Cardiac septum (tissue), 1 donor: Measurements from ENCODE around the gene PDIA5. TPM values are rescaled to one million over a fixed set of nuclear protein-coding genes. Genes with fewer than 3 reads are reported as not detected.

Experiments used
- DNase-seq: peaks from one replicate; pipeline ENCODE4 v3.0.0-alpha.2; 2020; ENCODE audit warnings: low spot score
- intact Hi-C: fragments of 100-400 bp; cut with DNase I; formaldehyde crosslinking; loops from one replicate; pipeline ENCODE4 v1.14.0; 2022
- long read RNA-seq: library from polyadenylated mRNA; unstranded; transcript quantifications from one replicate; pipeline ENCODE4 v2.0.0, GENCODE V29; 2021
- total RNA-seq: library from RNA; stranded (reverse); fragmentation: NEBNext Ultra II Directional; extraction: Animal tissue kit (Norgen Biotek cat#: 25700); gene quantifications from one replicate; pipeline ENCODE4 v1.2.1, GENCODE V29; 2021
- donor health status: DM: no; HTN: no; CAD: no.

The PDIA5 gene
- total RNA-seq, result 8.8 TPM
- long read RNA-seq, transcript PDIA5-201 (17 exons, 1,799 nt), result major isoform, 9 of 16 reads
- long read RNA-seq, partial matches to known transcripts, result 3 of 16 reads
- long read RNA-seq, other reads (novel, unspliced or antisense), result 4 of 16 reads

GRCh38 chr3:123066896-123067688 lies at the start of gene PDIA5:
Gene PDIA5, plus strand, starts transcription at chr3:123067025. Its CDS starts 140 bp downstream, at chr3:123067165.
- DNase-seq, result peak; percentile 94

GRCh38 chr3:123018683-123019082 lies 48.1 kb upstream of the PDIA5 start:
- intact Hi-C loops, result no loop called here
- DNase-seq, result no peak

More at GRCh38 chr3:123066896-123067688, at the start of gene PDIA5:
- intact Hi-C loops, result no loop called here

- DNase-seq, result no peak
- intact Hi-C loops, result no loop called here
Observed at GRCh38 chr3:123019161-123019560, 47.7 kb upstream of the PDIA5 start.

- intact Hi-C loops, result no loop called here
- no peak for DNase-seq
Observed at GRCh38 chr3:123019591-123019990, 47.2 kb upstream of the PDIA5 start.

GRCh38 chr3:123020709-123021108 lies 46.1 kb upstream of the PDIA5 start:
- intact Hi-C loops, result no loop called here
- DNase-seq, result no peak

- DNase-seq, result no peak
- intact Hi-C loops, result no loop called here
Observed at GRCh38 chr3:123021388-123021787, 45.4 kb upstream of the PDIA5 start.

- intact Hi-C loops, result loop anchor here (2.0 kb wide), 1 partner anchor 25 kb away; no protein-coding TSS in a partner anchor
- DNase-seq, result no peak
Observed at GRCh38 chr3:123021996-123022510, 44.8 kb upstream of the PDIA5 start.

- intact Hi-C loops, result no loop called here
- no peak for DNase-seq
Observed at GRCh38 chr3:123024056-123024455, 42.8 kb upstream of the PDIA5 start.

GRCh38 chr3:123025642-123026521 lies 40.9 kb upstream of the PDIA5 start:
- DNase-seq, result peak; percentile 78

GRCh38 chr3:123026565-123027291 lies 40.1 kb upstream of the PDIA5 start:
- no peak for DNase-seq
- intact Hi-C loops, result loop anchor here (5.0 kb wide), 2 partner anchors 49 to 231 kb away; no protein-coding TSS in a partner anchor

More at GRCh38 chr3:123025642-123026521, 40.9 kb upstream of the PDIA5 start:
- intact Hi-C loops, result loop anchor here (5.0 kb wide), 2 partner anchors 49 to 231 kb away; no protein-coding TSS in a partner anchor

GRCh38 chr3:123027292-123028232 lies 39.3 kb upstream of the PDIA5 start, which contains the start of gene SEMA5B:
Gene SEMA5B, minus strand, starts transcription at chr3:123027763. Its CDS starts 66,500 bp downstream, at chr3:122961263.
- DNase-seq, result peak; percentile 77
- intact Hi-C loops, result loop anchor here (1.0 to 5.0 kb wide), 4 partner anchors 50 to 230 kb away; no protein-coding TSS in a partner anchor

GRCh38 chr3:123028233-123028828 lies 38.5 kb upstream of the PDIA5 start:
- DNase-seq, result no peak

GRCh38 chr3:123031051-123031450 lies 35.8 kb upstream of the PDIA5 start:
- DNase-seq, result no peak
- intact Hi-C loops, result loop anchor here (5.0 kb wide), 1 partner anchor 171 kb away; the partner anchor contains the start of gene SEC22A

More at GRCh38 chr3:123028233-123028828, 38.5 kb upstream of the PDIA5 start:
- intact Hi-C loops, result loop anchor here (1.0 to 5.0 kb wide), 4 partner anchors 51 to 229 kb away; no protein-coding TSS in a partner anchor

GRCh38 chr3:123032057-123032456 lies 34.8 kb upstream of the PDIA5 start:
- intact Hi-C loops, result loop anchor here (5.0 kb wide), 1 partner anchor 170 kb away; the partner anchor contains the start of gene SEC22A
- DNase-seq, result no peak

GRCh38 chr3:123034120-123034519 lies 32.7 kb upstream of the PDIA5 start:
- intact Hi-C loops, result loop anchor here (5.0 kb wide), 1 partner anchor 168 kb away; the partner anchor contains the start of gene SEC22A
- DNase-seq, result no peak

GRCh38 chr3:123034996-123035395 lies 31.8 kb upstream of the PDIA5 start:
- intact Hi-C loops, result loop anchor here (5.0 kb wide), 1 partner anchor 167 kb away; the partner anchor contains the start of gene SEC22A
- no peak for DNase-seq
